Effector memory CD4-positive, alpha-beta T cell (primary cell): ENCODE measurements around the gene NIPA2.

ENCODE experiments used
- DNase-seq, 3 donors: peaks; one replicate each; pipeline ENCODE4 v3.0.0-alpha.2; 2020
- H3K27ac ChIP-seq: 2 replicates; pipeline ENCODE4 v1.7.0; 2013; ENCODE audit warnings: mild to moderate bottlenecking, low read length, moderate library complexity; ENCODE audit not compliant: insufficient read depth, poor library complexity, severe bottlenecking
- H3K27me3 ChIP-seq: replicated peaks from 2 replicates; pipeline ENCODE4 v1.7.0; 2013; ENCODE audit warnings: mild to moderate bottlenecking, low read length; ENCODE audit not compliant: insufficient read depth, control insufficient read depth, poor library complexity, severe bottlenecking
- H3K36me3 ChIP-seq: 2 replicates; pipeline ENCODE4 v1.7.0; 2013; ENCODE audit warnings: mild to moderate bottlenecking, low read length, moderate library complexity; ENCODE audit not compliant: control insufficient read depth, insufficient read depth
- H3K4me1 ChIP-seq: 2 replicates; pipeline ENCODE4 v1.7.0; 2013; ENCODE audit warnings: low read length, mild to moderate bottlenecking; ENCODE audit not compliant: control insufficient read depth, insufficient read depth, poor library complexity, severe bottlenecking
- H3K4me3 ChIP-seq: 2 replicates; pipeline ENCODE4 v1.7.0; 2013; ENCODE audit warnings: low read length, low read depth, mild to moderate bottlenecking; ENCODE audit not compliant: insufficient read depth, poor library complexity, severe bottlenecking
- H3K9me3 ChIP-seq: 2 replicates; pipeline ENCODE4 v1.7.0; 2013; ENCODE audit warnings: mild to moderate bottlenecking, low read length, moderate library complexity; ENCODE audit not compliant: control insufficient read depth

NIPA2 gene

DNA sequence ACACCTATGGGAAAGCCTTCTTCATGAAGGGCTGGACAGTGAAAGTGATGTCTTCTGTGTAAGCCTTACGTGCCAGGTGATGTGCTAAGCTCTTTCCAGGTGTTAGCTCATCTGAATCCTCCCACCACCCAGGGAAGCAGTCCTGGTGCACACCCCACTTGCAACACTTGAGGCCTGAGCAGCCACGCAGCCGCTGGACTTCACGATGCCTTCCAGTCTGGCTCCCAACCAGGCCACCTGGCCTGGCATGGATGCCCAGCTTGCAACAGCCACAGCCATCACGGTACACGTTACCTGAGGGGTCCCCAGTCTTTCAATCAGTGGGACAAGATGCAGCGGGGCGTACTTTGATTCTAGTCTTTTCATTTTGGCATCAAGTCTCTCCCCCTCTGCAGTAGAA lies 35.8 kb downstream of the NIPA2 start:
- no peak overlapping the region for H3K27ac ChIP-seq
- H3K36me3 ChIP-seq, result peaks cover 6% of the 10 kb centered on the region
- peaks cover 3% of the 10 kb centered on the region for H3K9me3 ChIP-seq
- H3K27me3 ChIP-seq, result no peaks in the 10 kb centered on the region
- H3K4me1 ChIP-seq, result no peaks in the 10 kb centered on the region
- no peak overlapping the region for H3K4me3 ChIP-seq
- no peak for DNase-seq

GRCh38 chr15:22874966-22875365 lies 36.5 kb downstream of the NIPA2 start:
- DNase-seq, result no peak
- H3K27ac ChIP-seq, result no peak overlapping the region
- no peaks in the 10 kb centered on the region for H3K27me3 ChIP-seq
- peaks cover 3% of the 10 kb centered on the region for H3K9me3 ChIP-seq
- H3K4me1 ChIP-seq, result no peaks in the 10 kb centered on the region
- H3K4me3 ChIP-seq, result no peak overlapping the region
- H3K36me3 ChIP-seq, result peaks cover 3% of the 10 kb centered on the region

DNA sequence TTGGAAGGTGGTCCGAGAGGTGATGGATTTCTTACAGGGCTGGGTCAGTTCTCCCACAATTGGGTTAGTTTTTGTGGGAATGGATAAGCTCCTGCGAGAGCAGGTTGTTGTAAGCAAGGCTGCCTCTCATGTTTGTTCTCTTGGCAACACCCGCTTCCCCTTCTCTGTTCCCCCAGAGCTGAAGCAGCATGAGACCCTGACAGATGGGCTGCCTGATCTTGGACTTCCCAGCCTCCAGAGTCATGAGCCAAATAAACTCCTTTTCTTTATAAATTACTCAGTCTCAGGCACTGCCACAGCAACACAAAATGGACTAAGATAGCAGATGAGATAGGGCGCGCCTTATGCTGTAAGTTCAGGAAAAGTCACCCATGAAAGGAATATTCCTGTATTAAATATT lies 38.7 kb downstream of the NIPA2 start:
- Histone ChIP-seq H3K4me3 (no peak overlapping the region), H3K27me3 (no peaks in the 10 kb centered on the region), H3K4me1 (no peaks in the 10 kb centered on the region), H3K36me3 (peaks cover 3% of the 10 kb centered on the region), H3K9me3 (peaks cover 3% of the 10 kb centered on the region), H3K27ac (no peak overlapping the region)
- DNase-seq, result no peak

DNA sequence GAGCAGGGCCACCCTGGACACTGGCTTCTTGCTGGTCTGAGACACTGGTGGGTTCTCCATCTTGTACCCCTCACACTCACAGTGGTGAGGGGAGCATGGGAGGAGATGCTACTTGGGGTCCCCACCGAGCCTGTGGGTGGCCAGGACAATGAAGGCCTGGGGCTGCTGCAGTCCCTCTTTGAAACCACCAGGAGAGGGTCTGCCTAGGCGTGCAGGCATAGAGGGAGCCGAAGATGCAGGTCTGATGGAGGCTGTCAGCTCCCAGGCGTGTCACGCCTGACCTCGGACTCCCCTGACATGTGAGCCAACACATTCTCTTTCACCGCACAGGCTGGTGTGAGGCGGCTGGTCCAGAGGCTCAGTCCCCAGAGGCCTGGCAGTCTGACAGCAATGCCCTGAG lies 39.1 kb downstream of the NIPA2 start:
- Histone ChIP-seq H3K4me1 (no peaks in the 10 kb centered on the region), H3K36me3 (peaks cover 3% of the 10 kb centered on the region), H3K27ac (no peak overlapping the region), H3K9me3 (peaks cover 3% of the 10 kb centered on the region), H3K4me3 (no peak overlapping the region), H3K27me3 (no peaks in the 10 kb centered on the region)
- no peak for DNase-seq

- DNase-seq, result no peak
- no peak overlapping the region for H3K27ac ChIP-seq
- no peak overlapping the region for H3K4me3 ChIP-seq
- H3K4me1 ChIP-seq, result no peaks in the 10 kb centered on the region
- no peaks in the 10 kb centered on the region for H3K27me3 ChIP-seq
- peaks cover 3% of the 10 kb centered on the region for H3K36me3 ChIP-seq
- peaks cover 3% of the 10 kb centered on the region for H3K9me3 ChIP-seq
Observed at GRCh38 chr15:22878103-22878502, 39.6 kb downstream of the NIPA2 start.

GRCh38 chr15:22880068-22880980 lies 41.9 kb downstream of the NIPA2 start:
- Histone ChIP-seq H3K27me3 (no peaks in the 10 kb centered on the region), H3K36me3 (no peaks in the 10 kb centered on the region), H3K4me3 (no peak overlapping the region), H3K9me3 (peaks cover 3% of the 10 kb centered on the region), H3K4me1 (no peaks in the 10 kb centered on the region), H3K27ac (no peak overlapping the region)
- DNase-seq, result no peak

GRCh38 chr15:22880981-22881738 lies 42.7 kb downstream of the NIPA2 start:
- H3K9me3 ChIP-seq, result peaks cover 3% of the 10 kb centered on the region
- no peak overlapping the region for H3K4me3 ChIP-seq
- H3K27me3 ChIP-seq, result no peaks in the 10 kb centered on the region
- no peaks in the 10 kb centered on the region for H3K36me3 ChIP-seq
- H3K4me1 ChIP-seq, result no peaks in the 10 kb centered on the region
- no peak overlapping the region for H3K27ac ChIP-seq
- DNase-seq, result no peak

- no peaks in the 10 kb centered on the region for H3K36me3 ChIP-seq
- no peaks in the 10 kb centered on the region for H3K27me3 ChIP-seq
- H3K9me3 ChIP-seq, result peaks cover 3% of the 10 kb centered on the region
- H3K27ac ChIP-seq, result no peak overlapping the region
- no peak for DNase-seq
- no peaks in the 10 kb centered on the region for H3K4me1 ChIP-seq
- H3K4me3 ChIP-seq, result no peak overlapping the region
Observed at GRCh38 chr15:22881739-22882440, 43.4 kb downstream of the NIPA2 start.

DNA sequence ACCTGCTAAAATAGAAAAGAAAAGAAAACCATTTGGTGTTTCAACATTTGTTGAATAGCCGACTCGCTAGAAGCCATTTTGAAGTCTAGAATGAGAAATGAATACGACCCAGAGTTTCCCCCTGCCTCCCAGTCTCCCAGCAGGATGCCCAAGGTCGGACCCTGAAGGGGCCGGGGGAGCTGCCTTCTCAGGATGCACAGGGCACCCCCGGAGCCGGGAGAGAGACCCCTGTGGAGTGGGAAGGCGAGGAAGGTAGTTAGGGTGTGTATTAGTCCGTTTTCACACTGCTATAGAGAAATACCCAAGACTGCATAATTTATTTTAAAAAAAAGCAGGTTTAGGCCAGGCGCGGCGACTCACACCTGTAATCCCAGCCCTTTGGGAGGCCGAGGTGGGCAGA lies 44.7 kb downstream of the NIPA2 start:
- Histone ChIP-seq H3K9me3 (no peaks in the 10 kb centered on the region), H3K27me3 (no peaks in the 10 kb centered on the region), H3K4me3 (no peak overlapping the region), H3K36me3 (no peaks in the 10 kb centered on the region), H3K4me1 (no peaks in the 10 kb centered on the region), H3K27ac (no peak overlapping the region)
- no peak for DNase-seq
